ENCODE results near the gene RECQL5. TPM values are rescaled to one million over a fixed set of nuclear protein-coding genes. Genes with fewer than 3 reads are reported as not detected.
A peak's percentile ranks its signal among the peaks of the same experiment; 100 is the strongest.

The RECQL5 gene
- polyA plus RNA-seq, 1 donor (not counting 4 experiments of a cell fraction or from before 2014, with no cell fraction given), result 11.9 TPM

DNA sequence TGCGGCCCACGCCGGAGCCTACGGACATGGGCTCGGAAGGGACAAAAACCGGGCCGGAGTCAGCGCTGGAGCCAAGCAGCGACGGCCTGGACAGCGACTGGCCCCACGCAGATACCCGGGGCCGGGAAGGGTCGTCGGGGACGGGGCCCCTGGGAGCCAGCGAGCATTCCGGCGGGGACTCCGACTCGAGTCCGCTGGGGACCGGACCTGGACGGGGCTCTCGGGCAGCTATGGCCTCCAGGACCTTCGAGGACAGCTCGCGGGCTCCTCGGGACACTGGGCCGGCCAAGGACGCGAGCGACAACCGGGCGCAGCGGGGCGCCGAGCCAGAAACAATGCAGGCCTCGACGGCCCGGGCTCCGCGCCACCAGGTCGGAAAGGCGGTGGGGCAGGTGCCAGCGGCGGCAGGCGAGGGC, 78.3 kb downstream of the RECQL5 start:
- no peak for FAIRE-seq
- H3K36me3 ChIP-seq (ENCODE audit: control insufficient read depth in 2 of 2, extremely low read depth in 1 of 2, insufficient read depth in 2 of 2, low read length in 2 of 2), result no peaks in the 10 kb centered on the region
- dilution Hi-C loops (cut with MboI; ENCODE audit: extremely low pct_ligation_motif_present, low sequenced_read_pairs), result no loop called here
- H3K9ac ChIP-seq (ENCODE audit: control insufficient read depth, extremely low read depth, insufficient read depth, low read length), result peak overlapping the region; percentile 22
- TF ChIP-seq EZH2 (IDR thresholded peaks at IDR 0.05; ENCODE audit: low read length), result peak; percentile 73
- TF ChIP-seq, protein P1, sequence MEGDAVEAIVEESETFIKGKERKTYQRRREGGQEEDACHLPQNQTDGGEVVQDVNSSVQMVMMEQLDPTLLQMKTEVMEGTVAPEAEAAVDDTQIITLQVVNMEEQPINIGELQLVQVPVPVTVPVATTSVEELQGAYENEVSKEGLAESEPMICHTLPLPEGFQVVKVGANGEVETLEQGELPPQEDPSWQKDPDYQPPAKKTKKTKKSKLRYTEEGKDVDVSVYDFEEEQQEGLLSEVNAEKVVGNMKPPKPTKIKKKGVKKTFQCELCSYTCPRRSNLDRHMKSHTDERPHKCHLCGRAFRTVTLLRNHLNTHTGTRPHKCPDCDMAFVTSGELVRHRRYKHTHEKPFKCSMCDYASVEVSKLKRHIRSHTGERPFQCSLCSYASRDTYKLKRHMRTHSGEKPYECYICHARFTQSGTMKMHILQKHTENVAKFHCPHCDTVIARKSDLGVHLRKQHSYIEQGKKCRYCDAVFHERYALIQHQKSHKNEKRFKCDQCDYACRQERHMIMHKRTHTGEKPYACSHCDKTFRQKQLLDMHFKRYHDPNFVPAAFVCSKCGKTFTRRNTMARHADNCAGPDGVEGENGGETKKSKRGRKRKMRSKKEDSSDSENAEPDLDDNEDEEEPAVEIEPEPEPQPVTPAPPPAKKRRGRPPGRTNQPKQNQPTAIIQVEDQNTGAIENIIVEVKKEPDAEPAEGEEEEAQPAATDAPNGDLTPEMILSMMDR (optimal IDR thresholded peaks at IDR 0.05 in 1 of 3, IDR thresholded peaks at IDR 0.05 in 1 of 3, conservative IDR thresholded peaks at IDR 0.05 in 1 of 3; ENCODE audit: extremely low read depth in 1 of 3, insufficient read depth in 2 of 3, low read length in 3 of 3), result no peak
- H3K4me2 ChIP-seq (ENCODE audit: control insufficient read depth, extremely low read depth, insufficient read depth, low read depth, low read length), result peak overlapping the region; percentile 48
- DNase-seq (ENCODE audit: low read depth, low spot score), result no peak
- no peaks in the 10 kb centered on the region for H3K9me1 ChIP-seq (ENCODE audit: control insufficient read depth, extremely low read depth, insufficient read depth, low read length)
- H3K9me3 ChIP-seq (ENCODE audit: control insufficient read depth, low read depth, low read length), result no peaks in the 10 kb centered on the region
- H3K27me3 ChIP-seq (ENCODE audit: control insufficient read depth, extremely low read depth, insufficient read depth, low read length), result peaks cover 37% of the 10 kb centered on the region
- H3K27ac ChIP-seq (ENCODE audit: control insufficient read depth, insufficient read depth, low read length), result no peak overlapping the region
- H3K4me1 ChIP-seq (ENCODE audit: control insufficient read depth, extremely low read depth, insufficient read depth, low read length), result no peaks in the 10 kb centered on the region
- H4K20me1 ChIP-seq (ENCODE audit: control insufficient read depth, extremely low read depth, insufficient read depth, low read length), result no peaks in the 10 kb centered on the region
- H3K79me2 ChIP-seq (ENCODE audit: control insufficient read depth, insufficient read depth, low read length), result no peaks in the 10 kb centered on the region
- H3K4me3 ChIP-seq (ENCODE audit: control insufficient read depth in 2 of 3, extremely low read depth in 1 of 3, insufficient read depth in 2 of 3, low read depth in 1 of 3, low read length in 3 of 3), result peak overlapping the region in 1 of 3 experiments; percentile 7
- no peak overlapping the region for H2AFZ ChIP-seq (ENCODE audit: control insufficient read depth, low read length)

DNA sequence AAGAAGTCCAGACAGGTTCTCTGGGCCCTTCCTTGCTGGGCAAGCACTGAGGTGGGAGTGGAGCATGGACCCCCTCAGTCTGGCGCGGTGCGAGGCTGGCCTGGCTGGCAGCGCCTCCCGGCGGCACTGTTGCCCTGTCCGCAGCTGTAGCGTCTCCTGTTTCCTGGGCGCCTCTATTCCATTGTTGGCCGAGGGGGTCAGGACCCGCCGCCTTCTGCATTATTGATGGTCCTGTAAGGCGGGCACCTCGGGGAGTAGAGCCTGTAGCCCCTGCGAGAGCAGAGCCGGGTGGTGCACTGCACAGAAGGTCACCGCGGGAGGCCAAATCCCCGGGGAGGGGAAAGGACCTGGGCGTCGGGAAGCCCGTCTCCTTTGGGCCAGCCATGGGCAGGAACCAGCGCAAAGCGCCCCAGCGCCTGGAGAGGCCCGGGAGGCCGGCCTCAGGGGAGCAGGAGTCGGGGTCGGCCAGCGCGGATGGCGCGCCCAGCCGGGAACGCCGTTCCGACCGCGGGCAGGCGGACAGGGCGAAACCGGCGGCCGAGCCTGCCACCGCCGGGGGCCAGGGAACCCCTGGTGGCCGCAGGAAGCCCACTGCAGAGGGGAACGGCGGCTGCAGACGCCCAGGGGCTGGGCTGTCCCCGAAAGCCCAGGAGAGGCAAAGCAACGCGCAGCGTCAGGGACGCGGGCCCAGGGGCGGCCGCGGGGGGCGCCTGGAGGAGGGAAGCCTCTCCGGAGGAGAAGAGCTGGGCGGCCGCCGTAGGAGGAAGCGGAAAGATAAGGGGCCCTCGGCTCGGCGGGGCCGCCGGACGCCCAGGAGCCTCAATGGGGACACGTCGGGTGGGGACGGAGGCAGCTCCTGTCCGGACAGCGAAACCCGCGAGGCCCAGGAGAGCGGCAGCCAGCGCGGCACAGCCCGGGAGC, 79.0 kb downstream of the RECQL5 start, which contains the start of gene MYO15B:
TSS of gene MYO15B (plus strand) at position 126 of the 921 bp plus-strand sequence. CDS start at position 384, 258 bp downstream.
- H3K9me1 ChIP-seq (ENCODE audit: control insufficient read depth, extremely low read depth, insufficient read depth, low read length), result no peaks in the 10 kb centered on the region
- H3K4me2 ChIP-seq (ENCODE audit: control insufficient read depth, extremely low read depth, insufficient read depth, low read depth, low read length), result peak within 1 kb of the TSS; percentile 48
- no peak within 1 kb of the TSS for H3K27ac ChIP-seq (ENCODE audit: control insufficient read depth, insufficient read depth, low read length)
- H3K9me3 ChIP-seq (ENCODE audit: control insufficient read depth, low read depth, low read length), result no peaks in the 10 kb centered on the region
- DNase-seq (ENCODE audit: low read depth, low spot score) (no peak), FAIRE-seq (no peak)
- no peaks in the 10 kb centered on the region for H3K79me2 ChIP-seq (ENCODE audit: control insufficient read depth, insufficient read depth, low read length)
- no peaks in the 10 kb centered on the region for H4K20me1 ChIP-seq (ENCODE audit: control insufficient read depth, extremely low read depth, insufficient read depth, low read length)
- dilution Hi-C loops (cut with MboI; ENCODE audit: extremely low pct_ligation_motif_present, low sequenced_read_pairs), result no loop called here
- no peak for TF ChIP-seq EZH2 (IDR thresholded peaks at IDR 0.05; ENCODE audit: low read length)
- TF ChIP-seq, protein P1 (optimal IDR thresholded peaks at IDR 0.05 in 1 of 3, IDR thresholded peaks at IDR 0.05 in 1 of 3, conservative IDR thresholded peaks at IDR 0.05 in 1 of 3; ENCODE audit: extremely low read depth in 1 of 3, insufficient read depth in 2 of 3, low read length in 3 of 3), result no peak
- peak within 1 kb of the TSS in 1 of 3 experiments; percentile 7 for H3K4me3 ChIP-seq (ENCODE audit: control insufficient read depth in 2 of 3, extremely low read depth in 1 of 3, insufficient read depth in 2 of 3, low read depth in 1 of 3, low read length in 3 of 3)
- H3K9ac ChIP-seq (ENCODE audit: control insufficient read depth, extremely low read depth, insufficient read depth, low read length), result no peak within 1 kb of the TSS
- no peaks in the 10 kb centered on the region for H3K4me1 ChIP-seq (ENCODE audit: control insufficient read depth, extremely low read depth, insufficient read depth, low read length)
- H3K27me3 ChIP-seq (ENCODE audit: control insufficient read depth, extremely low read depth, insufficient read depth, low read length), result peaks cover 37% of the 10 kb centered on the region
- H2AFZ ChIP-seq (ENCODE audit: control insufficient read depth, low read length), result no peak within 1 kb of the TSS
- H3K36me3 ChIP-seq (ENCODE audit: control insufficient read depth in 2 of 2, extremely low read depth in 1 of 2, insufficient read depth in 2 of 2, low read length in 2 of 2), result no peaks in the 10 kb centered on the region
